Bronchial epithelial cell (primary cell): Measurements from ENCODE around the gene SPRED2. TPM values are rescaled to one million over a fixed set of nuclear protein-coding genes. Genes with fewer than 3 reads are reported as not detected.

Experiments used
- DNase-seq: peaks from one replicate; pipeline ENCODE4 v3.0.0-alpha.2; 2010; ENCODE audit warnings: low read depth
- FAIRE-seq: peaks from 2 replicates; lab custom pipeline; 2011; peaks lifted over from hg19 to GRCh38; lab: Jason Lieb, UNC
- H3K27me3 ChIP-seq: 2 replicates; pipeline ENCODE4 v1.5.1; 2011; ENCODE audit warnings: low read length; ENCODE audit not compliant: control insufficient read depth, insufficient read depth
- H3K36me3 ChIP-seq: 2 replicates; pipeline ENCODE4 v1.5.1; 2011; ENCODE audit warnings: low read length; ENCODE audit not compliant: control insufficient read depth, insufficient read depth
- H3K4me3 ChIP-seq: 2 replicates; pipeline ENCODE4 v1.5.1; 2011; ENCODE audit warnings: mild to moderate bottlenecking, low read depth, low read length, control low read depth
- total RNA-seq: library from RNA; depleted of rRNA; stranded (reverse); fragments of >200 nt; gene quantifications from 2 replicates; pipeline ENCODE4 v1.2.1, GENCODE V29; 2014
- TF ChIP-seq, protein P1 (sequence below): IDR thresholded peaks from 2 replicates; pipeline ENCODE4 v1.5.1; 2011; ENCODE audit warnings: mild to moderate bottlenecking, moderate library complexity, low read length, control low read depth, inconsistent platforms; ENCODE audit not compliant: insufficient read depth, severe bottlenecking

SPRED2 gene
- total RNA-seq, 1 donor from 2014 or later: 3.4 TPM

DNA sequence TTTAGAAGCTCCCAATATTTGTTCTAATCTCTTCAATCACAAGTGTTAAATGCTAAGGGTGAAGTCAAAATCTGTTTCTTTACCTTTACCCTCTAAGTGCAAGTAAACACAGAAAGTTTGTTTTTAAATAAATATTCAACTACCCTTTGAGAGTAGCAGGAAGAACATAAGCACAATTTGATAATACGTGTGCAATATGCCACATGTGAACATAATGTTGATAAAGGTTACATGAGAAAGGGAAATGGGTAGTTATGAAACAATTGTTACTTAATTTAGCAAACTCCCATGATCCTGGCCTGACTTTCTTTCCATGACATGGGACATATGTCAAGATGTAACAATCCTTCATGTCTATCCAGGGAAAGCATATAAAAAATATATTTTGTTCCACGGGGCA lies 7.1 kb downstream of the SPRED2 start:
- DNase-seq (no peak), FAIRE-seq (no peak)
- TF ChIP-seq, protein P1, sequence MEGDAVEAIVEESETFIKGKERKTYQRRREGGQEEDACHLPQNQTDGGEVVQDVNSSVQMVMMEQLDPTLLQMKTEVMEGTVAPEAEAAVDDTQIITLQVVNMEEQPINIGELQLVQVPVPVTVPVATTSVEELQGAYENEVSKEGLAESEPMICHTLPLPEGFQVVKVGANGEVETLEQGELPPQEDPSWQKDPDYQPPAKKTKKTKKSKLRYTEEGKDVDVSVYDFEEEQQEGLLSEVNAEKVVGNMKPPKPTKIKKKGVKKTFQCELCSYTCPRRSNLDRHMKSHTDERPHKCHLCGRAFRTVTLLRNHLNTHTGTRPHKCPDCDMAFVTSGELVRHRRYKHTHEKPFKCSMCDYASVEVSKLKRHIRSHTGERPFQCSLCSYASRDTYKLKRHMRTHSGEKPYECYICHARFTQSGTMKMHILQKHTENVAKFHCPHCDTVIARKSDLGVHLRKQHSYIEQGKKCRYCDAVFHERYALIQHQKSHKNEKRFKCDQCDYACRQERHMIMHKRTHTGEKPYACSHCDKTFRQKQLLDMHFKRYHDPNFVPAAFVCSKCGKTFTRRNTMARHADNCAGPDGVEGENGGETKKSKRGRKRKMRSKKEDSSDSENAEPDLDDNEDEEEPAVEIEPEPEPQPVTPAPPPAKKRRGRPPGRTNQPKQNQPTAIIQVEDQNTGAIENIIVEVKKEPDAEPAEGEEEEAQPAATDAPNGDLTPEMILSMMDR: no peak
- H3K4me3 ChIP-seq: no peak overlapping the region
- H3K36me3 ChIP-seq: no peaks in the 10 kb centered on the region
- no peaks in the 10 kb centered on the region for H3K27me3 ChIP-seq

DNA sequence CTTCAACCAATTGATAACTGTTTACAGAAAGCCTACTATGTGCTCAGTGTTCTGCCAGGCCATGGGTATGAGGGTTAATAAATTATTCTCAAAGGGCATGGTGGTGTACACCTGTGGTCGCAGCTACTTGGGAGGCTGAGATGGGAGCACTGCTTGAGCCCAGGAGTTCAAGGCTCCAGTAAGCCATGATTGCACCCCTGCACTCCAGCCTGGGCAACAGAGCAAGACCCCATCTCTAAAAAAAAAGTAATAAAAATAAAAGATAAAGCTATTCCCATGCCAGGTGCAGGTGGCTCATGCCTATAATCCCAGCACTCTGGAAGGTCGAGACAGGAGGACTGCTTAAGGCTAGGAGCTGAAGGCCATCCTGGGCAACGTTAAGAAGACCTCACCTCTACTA lies 8.0 kb downstream of the SPRED2 start:
- TF ChIP-seq, protein P1: no peak
- FAIRE-seq (no peak), DNase-seq (no peak)
- Histone ChIP-seq H3K27me3 (no peaks in the 10 kb centered on the region), H3K4me3 (no peak overlapping the region), H3K36me3 (no peaks in the 10 kb centered on the region)

GRCh38 chr2:65421432-65421748 lies 11.0 kb downstream of the SPRED2 start:
- DNase-seq: no peak
- no peak for FAIRE-seq
- H3K27me3 ChIP-seq: no peaks in the 10 kb centered on the region
- TF ChIP-seq, protein P1: no peak
- no peaks in the 10 kb centered on the region for H3K36me3 ChIP-seq
- no peak overlapping the region for H3K4me3 ChIP-seq

DNA sequence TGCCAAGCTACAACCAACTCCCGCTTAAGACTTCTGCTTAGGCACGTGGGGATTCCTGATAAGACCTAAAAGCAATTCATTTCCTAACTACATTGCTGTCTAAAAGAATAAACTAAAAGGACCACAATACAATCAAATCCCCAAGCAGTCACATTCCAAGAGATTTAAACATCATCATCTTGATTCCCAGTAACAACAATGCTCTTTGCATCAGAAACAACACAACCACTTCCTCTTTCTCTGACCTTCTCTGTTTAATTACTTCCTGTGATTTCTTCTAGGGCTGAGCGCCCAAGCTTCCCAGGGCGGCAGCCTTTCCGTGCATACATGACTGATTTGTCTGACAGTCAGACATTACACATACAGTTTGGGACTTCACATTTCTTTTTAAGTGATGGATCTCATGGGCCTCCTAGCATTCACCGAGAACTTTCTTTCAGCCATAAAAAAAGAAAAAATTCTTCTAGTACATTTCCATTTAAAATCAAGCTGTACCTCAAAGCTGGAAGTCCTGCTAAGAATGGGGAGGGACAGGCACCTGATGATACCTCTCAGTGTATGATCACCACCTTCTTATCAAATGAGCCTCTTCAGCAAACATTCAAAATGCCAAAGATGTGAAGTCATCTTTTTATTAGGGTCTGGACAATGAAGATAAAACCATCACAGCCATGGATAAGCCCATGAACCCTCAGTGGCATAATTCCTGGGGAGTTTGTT lies 11.5 kb downstream of the SPRED2 start:
- FAIRE-seq (no peak), DNase-seq (no peak)

GRCh38 chr2:65417509-65418085 lies 14.8 kb downstream of the SPRED2 start:
- Histone ChIP-seq H3K36me3 (no peaks in the 10 kb centered on the region), H3K27me3 (no peaks in the 10 kb centered on the region), H3K4me3 (no peak overlapping the region)
- FAIRE-seq: no peak
- TF ChIP-seq, protein P1: no peak
- no peak for DNase-seq

More for the DNA sequence above, 11.5 kb downstream of the SPRED2 start:
- no peaks in the 10 kb centered on the region for H3K27me3 ChIP-seq
- TF ChIP-seq, protein P1: no peak
- no peaks in the 10 kb centered on the region for H3K36me3 ChIP-seq
- no peak overlapping the region for H3K4me3 ChIP-seq
